ENCODE results near the gene CALB2.

GRCh38 chr16:71430744-71431143 lies 72.2 kb downstream of the CALB2 start:
- TF ChIP-seq CTCF (conservative IDR thresholded peaks at IDR 0.05; ENCODE audit: low read length) (no peak), EZH2phosphoT487 (IDR thresholded peaks at IDR 0.05; ENCODE audit: borderline replicate concordance) (no peak)

Data from Loucy (cell line).